ENCODE results near the gene PRKN.

PRKN gene

GRCh38 chr6:162217058-162217457 lies 510.5 kb downstream of the PRKN start:
- DNase-seq = no peak
- Histone ChIP-seq H3K27me3 (replicated peaks; ENCODE audit: control insufficient read depth, insufficient read depth, low read length, poor library complexity, severe bottlenecking) (no peaks in the 10 kb centered on the region), H3K9me3 (ENCODE audit: control insufficient read depth, low read length) (no peaks in the 10 kb centered on the region), H3K27ac (ENCODE audit: insufficient read depth, low read length, poor library complexity, severe bottlenecking) (no peak overlapping the region), H3K36me3 (ENCODE audit: control insufficient read depth, insufficient read depth, low read length) (no peaks in the 10 kb centered on the region), H3K4me1 (ENCODE audit: control insufficient read depth, insufficient read depth, low read length, poor library complexity, severe bottlenecking) (no peaks in the 10 kb centered on the region), H3K4me3 (ENCODE audit: insufficient read depth, low read depth, low read length, poor library complexity, severe bottlenecking) (no peak overlapping the region)

DNA sequence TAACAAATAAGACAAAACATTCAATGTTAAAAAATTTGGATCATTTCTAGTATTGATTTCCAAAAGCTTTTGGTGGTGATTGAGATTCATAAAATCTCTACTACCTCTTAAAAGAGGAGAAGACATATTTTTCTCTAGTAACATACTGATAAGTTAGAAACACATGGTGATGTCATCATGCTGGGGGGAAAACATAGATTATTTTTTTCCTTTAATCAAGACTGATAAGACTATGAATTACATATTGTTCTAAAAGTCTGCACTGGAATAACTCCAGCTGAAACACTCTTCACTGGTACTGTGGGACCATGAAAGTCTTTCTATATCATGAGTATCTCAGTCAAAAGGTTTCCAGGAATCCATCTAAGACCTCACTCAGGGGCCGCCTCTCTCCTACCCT lies 515.8 kb downstream of the PRKN start:
- no peak overlapping the region for H3K4me3 ChIP-seq (ENCODE audit: insufficient read depth, low read depth, low read length, poor library complexity, severe bottlenecking)
- DNase-seq = no peak
- H3K27ac ChIP-seq (ENCODE audit: insufficient read depth, low read length, poor library complexity, severe bottlenecking) = no peak overlapping the region
- H3K27me3 ChIP-seq (replicated peaks; ENCODE audit: control insufficient read depth, insufficient read depth, low read length, poor library complexity, severe bottlenecking) = no peaks in the 10 kb centered on the region
- no peaks in the 10 kb centered on the region for H3K36me3 ChIP-seq (ENCODE audit: control insufficient read depth, insufficient read depth, low read length)
- no peaks in the 10 kb centered on the region for H3K9me3 ChIP-seq (ENCODE audit: control insufficient read depth, low read length)
- H3K4me1 ChIP-seq (ENCODE audit: control insufficient read depth, insufficient read depth, low read length, poor library complexity, severe bottlenecking) = no peaks in the 10 kb centered on the region

DNA sequence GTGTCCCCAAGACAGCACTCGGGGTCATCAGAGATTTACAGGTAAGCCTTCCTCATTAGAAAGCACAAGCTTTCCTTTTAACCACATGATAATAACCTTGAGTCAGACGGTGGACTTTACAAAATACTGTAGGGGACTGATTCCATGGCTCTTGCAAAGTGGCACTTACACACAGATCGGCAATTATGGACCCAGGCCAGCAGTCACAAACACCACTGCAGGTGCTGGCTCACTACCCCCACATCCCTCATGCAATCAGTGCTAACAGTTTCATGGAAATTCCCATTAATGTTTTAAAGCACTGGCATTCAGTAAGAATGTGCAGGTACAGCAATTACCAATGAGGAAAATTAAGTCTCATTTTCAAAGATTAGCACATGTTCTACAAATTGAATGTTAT lies 516.5 kb downstream of the PRKN start:
- Histone ChIP-seq H3K27ac (ENCODE audit: insufficient read depth, low read length, poor library complexity, severe bottlenecking) (no peak overlapping the region), H3K9me3 (ENCODE audit: control insufficient read depth, low read length) (no peaks in the 10 kb centered on the region), H3K4me1 (ENCODE audit: control insufficient read depth, insufficient read depth, low read length, poor library complexity, severe bottlenecking) (no peaks in the 10 kb centered on the region)

GRCh38 chr6:162203287-162203686 lies 524.3 kb downstream of the PRKN start:
- Histone ChIP-seq H3K9me3 (ENCODE audit: control insufficient read depth, low read length) (no peaks in the 10 kb centered on the region), H3K4me3 (ENCODE audit: insufficient read depth, low read depth, low read length, poor library complexity, severe bottlenecking) (no peak overlapping the region), H3K27me3 (replicated peaks; ENCODE audit: control insufficient read depth, insufficient read depth, low read length, poor library complexity, severe bottlenecking) (no peaks in the 10 kb centered on the region), H3K27ac (ENCODE audit: insufficient read depth, low read length, poor library complexity, severe bottlenecking) (no peak overlapping the region), H3K4me1 (ENCODE audit: control insufficient read depth, insufficient read depth, low read length, poor library complexity, severe bottlenecking) (no peaks in the 10 kb centered on the region), H3K36me3 (ENCODE audit: control insufficient read depth, insufficient read depth, low read length) (no peaks in the 10 kb centered on the region)
- DNase-seq = no peak

More for the DNA sequence above, 516.5 kb downstream of the PRKN start:
- Histone ChIP-seq H3K4me3 (ENCODE audit: insufficient read depth, low read depth, low read length, poor library complexity, severe bottlenecking) (no peak overlapping the region), H3K36me3 (ENCODE audit: control insufficient read depth, insufficient read depth, low read length) (no peaks in the 10 kb centered on the region), H3K27me3 (replicated peaks; ENCODE audit: control insufficient read depth, insufficient read depth, low read length, poor library complexity, severe bottlenecking) (no peaks in the 10 kb centered on the region)
- DNase-seq = no peak

- Histone ChIP-seq H3K36me3 (ENCODE audit: control insufficient read depth, insufficient read depth, low read length) (no peaks in the 10 kb centered on the region), H3K4me3 (ENCODE audit: insufficient read depth, low read depth, low read length, poor library complexity, severe bottlenecking) (no peak overlapping the region), H3K4me1 (ENCODE audit: control insufficient read depth, insufficient read depth, low read length, poor library complexity, severe bottlenecking) (no peaks in the 10 kb centered on the region), H3K27me3 (replicated peaks; ENCODE audit: control insufficient read depth, insufficient read depth, low read length, poor library complexity, severe bottlenecking) (no peaks in the 10 kb centered on the region), H3K27ac (ENCODE audit: insufficient read depth, low read length, poor library complexity, severe bottlenecking) (no peak overlapping the region), H3K9me3 (ENCODE audit: control insufficient read depth, low read length) (no peaks in the 10 kb centered on the region)
- no peak for DNase-seq
These were observed 526.4 kb downstream of the PRKN start for GRCh38 chr6:162200945-162201690.

DNA sequence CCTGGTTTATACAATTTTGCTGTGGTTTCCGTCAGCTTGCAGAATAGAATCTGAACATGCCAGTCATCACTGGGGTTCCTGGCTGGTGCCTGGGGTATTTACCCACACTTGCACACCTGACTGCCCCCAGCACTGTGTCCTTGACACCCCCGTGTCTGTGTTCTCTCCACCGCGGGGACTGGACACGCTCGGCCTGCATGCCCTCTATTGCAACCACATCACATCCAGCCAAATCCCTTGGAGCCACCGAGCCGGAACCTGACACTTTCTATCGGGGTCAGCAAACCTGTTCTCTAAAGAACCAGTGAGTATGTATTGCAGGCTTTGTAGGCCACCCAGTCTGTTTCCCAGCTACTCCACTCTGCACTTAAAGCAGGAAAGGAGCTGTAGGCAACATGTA lies 527.5 kb downstream of the PRKN start:
- no peaks in the 10 kb centered on the region for H3K4me1 ChIP-seq (ENCODE audit: control insufficient read depth, insufficient read depth, low read length, poor library complexity, severe bottlenecking)
- no peaks in the 10 kb centered on the region for H3K36me3 ChIP-seq (ENCODE audit: control insufficient read depth, insufficient read depth, low read length)
- no peaks in the 10 kb centered on the region for H3K9me3 ChIP-seq (ENCODE audit: control insufficient read depth, low read length)
- DNase-seq = no peak
- H3K27me3 ChIP-seq (replicated peaks; ENCODE audit: control insufficient read depth, insufficient read depth, low read length, poor library complexity, severe bottlenecking) = no peaks in the 10 kb centered on the region
- H3K4me3 ChIP-seq (ENCODE audit: insufficient read depth, low read depth, low read length, poor library complexity, severe bottlenecking) = no peak overlapping the region
- H3K27ac ChIP-seq (ENCODE audit: insufficient read depth, low read length, poor library complexity, severe bottlenecking) = no peak overlapping the region

DNA sequence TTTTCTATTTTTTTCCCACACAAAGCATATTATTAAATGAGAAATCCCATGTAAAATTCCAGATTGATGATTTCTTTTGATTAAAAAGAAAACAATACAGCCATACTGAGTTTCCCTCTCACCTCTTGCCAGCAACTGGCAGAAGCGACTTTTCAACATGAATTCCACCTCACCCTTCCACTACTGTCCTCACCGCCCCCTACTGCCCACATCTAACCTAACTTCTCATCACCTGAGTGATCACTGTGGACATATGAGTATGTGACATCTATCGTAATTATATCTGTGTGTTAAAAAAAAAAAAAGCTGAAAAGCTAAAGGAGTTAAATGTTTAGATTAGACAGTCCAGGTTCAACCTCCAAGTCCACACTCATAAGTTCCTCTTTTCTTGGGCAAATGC lies 528.6 kb downstream of the PRKN start:
- DNase-seq = no peak
- Histone ChIP-seq H3K27me3 (replicated peaks; ENCODE audit: control insufficient read depth, insufficient read depth, low read length, poor library complexity, severe bottlenecking) (no peaks in the 10 kb centered on the region), H3K9me3 (ENCODE audit: control insufficient read depth, low read length) (no peaks in the 10 kb centered on the region), H3K27ac (ENCODE audit: insufficient read depth, low read length, poor library complexity, severe bottlenecking) (no peak overlapping the region), H3K36me3 (ENCODE audit: control insufficient read depth, insufficient read depth, low read length) (no peaks in the 10 kb centered on the region), H3K4me1 (ENCODE audit: control insufficient read depth, insufficient read depth, low read length, poor library complexity, severe bottlenecking) (no peaks in the 10 kb centered on the region), H3K4me3 (ENCODE audit: insufficient read depth, low read depth, low read length, poor library complexity, severe bottlenecking) (no peak overlapping the region)

DNA sequence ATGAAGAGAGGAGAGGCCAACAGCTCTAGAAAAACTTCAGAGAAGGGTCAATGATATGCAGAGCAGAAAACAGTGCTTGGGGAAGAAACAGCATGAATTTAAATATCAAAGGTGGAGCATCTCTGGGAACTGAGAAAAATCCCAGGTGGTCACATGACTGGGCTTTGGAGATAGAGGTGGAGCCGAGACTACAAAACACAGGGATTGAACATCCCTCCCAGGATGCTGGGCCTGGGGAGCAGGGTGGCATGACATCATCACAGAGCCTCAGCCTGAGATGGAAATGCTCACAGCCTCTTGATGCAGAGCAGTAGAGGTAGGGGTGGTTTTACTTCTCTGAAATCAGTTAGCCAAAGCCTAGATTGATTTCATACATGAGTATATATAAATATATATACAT lies 529.5 kb downstream of the PRKN start:
- H3K27ac ChIP-seq (ENCODE audit: insufficient read depth, low read length, poor library complexity, severe bottlenecking) = no peak overlapping the region
- no peaks in the 10 kb centered on the region for H3K27me3 ChIP-seq (replicated peaks; ENCODE audit: control insufficient read depth, insufficient read depth, low read length, poor library complexity, severe bottlenecking)
- no peak overlapping the region for H3K4me3 ChIP-seq (ENCODE audit: insufficient read depth, low read depth, low read length, poor library complexity, severe bottlenecking)
- H3K9me3 ChIP-seq (ENCODE audit: control insufficient read depth, low read length) = no peaks in the 10 kb centered on the region
- DNase-seq = no peak
- no peaks in the 10 kb centered on the region for H3K36me3 ChIP-seq (ENCODE audit: control insufficient read depth, insufficient read depth, low read length)
- H3K4me1 ChIP-seq (ENCODE audit: control insufficient read depth, insufficient read depth, low read length, poor library complexity, severe bottlenecking) = no peaks in the 10 kb centered on the region

GRCh38 chr6:162195441-162195840 lies 532.1 kb downstream of the PRKN start:
- Histone ChIP-seq H3K9me3 (ENCODE audit: control insufficient read depth, low read length) (no peaks in the 10 kb centered on the region), H3K27ac (ENCODE audit: insufficient read depth, low read length, poor library complexity, severe bottlenecking) (no peak overlapping the region), H3K36me3 (ENCODE audit: control insufficient read depth, insufficient read depth, low read length) (no peaks in the 10 kb centered on the region), H3K27me3 (replicated peaks; ENCODE audit: control insufficient read depth, insufficient read depth, low read length, poor library complexity, severe bottlenecking) (no peaks in the 10 kb centered on the region), H3K4me1 (ENCODE audit: control insufficient read depth, insufficient read depth, low read length, poor library complexity, severe bottlenecking) (no peaks in the 10 kb centered on the region), H3K4me3 (ENCODE audit: insufficient read depth, low read depth, low read length, poor library complexity, severe bottlenecking) (no peak overlapping the region)
- DNase-seq = no peak

DNA sequence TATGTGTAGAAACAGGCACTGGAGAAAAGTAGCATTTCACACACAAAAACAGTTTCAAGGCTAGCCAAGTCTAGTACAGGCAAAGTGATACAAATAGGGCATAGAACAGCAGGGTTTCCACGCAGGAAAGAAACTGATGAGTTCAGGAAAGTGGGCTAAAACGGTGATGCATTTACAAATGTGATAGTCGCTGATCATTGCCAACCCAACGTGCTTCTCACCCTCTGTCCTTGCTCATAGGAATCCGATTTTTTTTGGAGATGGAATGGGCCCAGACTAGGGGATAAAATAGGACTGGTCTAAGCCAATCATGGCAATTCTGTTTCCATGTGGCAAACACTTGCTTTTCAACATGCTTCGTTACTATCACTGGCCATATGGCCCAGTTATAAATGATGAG lies 536.6 kb downstream of the PRKN start:
- Histone ChIP-seq H3K36me3 (ENCODE audit: control insufficient read depth, insufficient read depth, low read length) (no peaks in the 10 kb centered on the region), H3K27ac (ENCODE audit: insufficient read depth, low read length, poor library complexity, severe bottlenecking) (no peak overlapping the region), H3K4me1 (ENCODE audit: control insufficient read depth, insufficient read depth, low read length, poor library complexity, severe bottlenecking) (no peaks in the 10 kb centered on the region), H3K9me3 (ENCODE audit: control insufficient read depth, low read length) (no peaks in the 10 kb centered on the region), H3K27me3 (replicated peaks; ENCODE audit: control insufficient read depth, insufficient read depth, low read length, poor library complexity, severe bottlenecking) (no peaks in the 10 kb centered on the region), H3K4me3 (ENCODE audit: insufficient read depth, low read depth, low read length, poor library complexity, severe bottlenecking) (no peak overlapping the region)
- no peak for DNase-seq

Data from effector memory CD4-positive, alpha-beta T cell (primary cell).